Hematopoietic multipotent progenitor cell treated with erythropoietin and hydrocortisone succinate and interleukin-3 and kit ligand, for 15 days (in vitro differentiated cells): ENCODE data around the gene GLI3.

Source experiments
- DNase-seq: peaks from one replicate; pipeline ENCODE4 v3.0.0-alpha.2; 2015; ENCODE audit warnings: low spot score

GLI3 gene

GRCh38 chr7:42236976-42237810 lies at the start of gene GLI3:
Gene GLI3, minus strand, starts transcription at chr7:42237209. Its CDS starts 13,956 bp downstream, at chr7:42223253.
- DNase-seq, result no peak

DNA sequence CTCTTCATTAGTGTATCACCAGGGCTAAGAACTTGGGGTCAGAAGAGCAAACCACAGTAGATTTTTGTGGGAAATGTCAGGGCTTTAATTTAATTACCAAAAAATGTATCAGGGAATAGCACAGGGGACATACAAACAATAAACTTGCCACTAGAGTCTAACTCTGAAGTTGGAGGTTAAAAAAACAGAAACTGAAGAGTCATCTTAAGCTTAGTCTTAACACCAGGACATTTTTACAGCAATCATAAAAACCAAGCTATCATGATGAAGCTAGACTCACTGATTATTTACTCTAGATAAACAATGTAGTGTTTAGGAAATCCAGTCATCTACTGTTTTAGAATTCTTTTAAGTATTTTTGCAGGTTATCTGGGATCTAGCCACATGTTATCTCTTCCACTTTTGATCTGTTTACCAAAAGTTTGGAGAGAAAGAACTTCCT lies 48.4 kb upstream of the GLI3 start:
- no peak for DNase-seq

GRCh38 chr7:42283553-42283952 lies 46.5 kb upstream of the GLI3 start:
- DNase-seq, result no peak

- no peak for DNase-seq
These were observed 41.3 kb upstream of the GLI3 start for GRCh38 chr7:42278344-42278743.

DNA sequence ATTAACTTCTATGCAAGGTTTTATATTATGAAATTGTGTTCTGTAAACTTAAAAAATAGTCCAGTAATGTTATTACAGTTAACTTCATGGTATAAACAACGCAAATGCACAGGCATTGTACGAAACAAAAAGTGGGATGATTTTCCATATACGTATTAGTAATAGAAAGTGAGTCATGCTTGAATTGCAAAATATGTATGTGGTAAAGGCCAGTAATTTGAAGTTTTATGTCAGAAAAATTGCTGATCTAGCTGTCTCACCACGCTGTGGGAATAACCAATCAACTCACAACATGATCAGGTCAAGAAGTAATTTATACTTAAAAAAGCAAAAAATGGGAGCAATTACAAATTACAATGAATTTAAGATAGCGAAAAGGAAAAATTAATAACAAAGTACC lies 37.0 kb upstream of the GLI3 start:
- DNase-seq, result no peak

- no peak for DNase-seq
These were observed 36.0 kb upstream of the GLI3 start for GRCh38 chr7:42272793-42273665.

- DNase-seq, result no peak
These were observed 32.2 kb upstream of the GLI3 start for GRCh38 chr7:42269161-42269560.

GRCh38 chr7:42264702-42265101 lies 27.7 kb upstream of the GLI3 start:
- no peak for DNase-seq

DNA sequence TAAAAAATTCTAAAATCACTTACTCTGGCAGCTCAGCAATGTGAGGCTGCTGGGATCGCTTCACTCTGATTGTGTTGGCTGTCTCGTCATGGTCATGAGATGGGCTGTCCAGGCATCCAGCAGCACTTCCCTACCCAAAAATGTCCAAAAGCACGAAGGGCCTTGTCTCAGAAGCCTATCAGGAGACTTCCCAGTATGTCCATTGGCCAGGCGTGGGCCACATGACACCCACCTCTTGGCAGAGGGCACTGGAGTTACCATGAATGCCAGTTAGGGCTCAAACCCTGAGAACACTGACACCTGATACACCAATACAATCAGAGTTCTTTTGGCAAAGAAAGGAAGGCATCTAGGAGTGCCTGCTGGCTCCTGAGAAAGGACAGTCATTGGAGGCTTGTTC lies 27.0 kb upstream of the GLI3 start:
- no peak for DNase-seq

GRCh38 chr7:42262964-42263363 lies 26.0 kb upstream of the GLI3 start:
- no peak for DNase-seq

- DNase-seq, result no peak
These were observed 17.2 kb upstream of the GLI3 start for GRCh38 chr7:42254217-42254616.

- DNase-seq, result no peak
These were observed 16.3 kb upstream of the GLI3 start for GRCh38 chr7:42253316-42253715.

- DNase-seq, result no peak
These were observed 13.4 kb upstream of the GLI3 start for GRCh38 chr7:42250411-42250810.

DNA sequence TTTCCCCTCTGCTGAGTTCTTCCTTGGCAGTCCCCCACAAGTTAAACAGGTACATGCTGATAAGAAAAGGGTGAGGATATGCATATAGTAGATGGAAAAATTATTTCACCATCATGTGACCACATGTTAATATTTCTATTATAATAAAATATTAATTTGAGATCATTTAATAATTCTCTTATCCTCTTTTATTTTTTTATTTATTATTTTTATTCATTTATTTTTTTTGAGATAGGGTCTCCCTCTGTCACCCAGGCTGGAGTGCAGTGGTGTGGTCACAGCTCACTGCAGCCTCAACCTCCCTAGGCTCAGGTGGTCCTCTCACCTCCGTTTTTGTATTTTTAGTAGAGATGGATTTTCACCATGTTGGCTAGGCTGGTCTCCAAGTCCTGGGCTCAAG lies 11.6 kb upstream of the GLI3 start:
- DNase-seq, result no peak

DNA sequence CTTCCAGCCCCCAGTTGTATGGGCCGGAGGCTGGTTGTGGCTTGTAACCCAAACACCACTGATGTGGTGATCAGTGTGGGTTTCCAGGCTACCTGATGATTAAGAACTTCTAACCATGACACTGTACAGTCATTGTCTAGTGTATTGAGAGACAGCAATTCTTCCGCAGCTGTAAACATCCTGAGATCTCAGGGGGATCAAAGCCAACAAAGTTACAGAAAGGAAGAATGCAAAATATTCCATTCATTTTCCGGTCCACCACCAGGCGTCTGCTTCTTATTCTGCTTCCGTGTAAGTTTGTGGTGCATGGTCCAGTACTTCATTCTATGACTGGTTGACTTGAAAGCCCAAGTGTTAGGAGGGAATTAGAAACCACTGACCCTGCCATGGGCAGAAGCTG lies 10.3 kb upstream of the GLI3 start:
- DNase-seq, result no peak

DNA sequence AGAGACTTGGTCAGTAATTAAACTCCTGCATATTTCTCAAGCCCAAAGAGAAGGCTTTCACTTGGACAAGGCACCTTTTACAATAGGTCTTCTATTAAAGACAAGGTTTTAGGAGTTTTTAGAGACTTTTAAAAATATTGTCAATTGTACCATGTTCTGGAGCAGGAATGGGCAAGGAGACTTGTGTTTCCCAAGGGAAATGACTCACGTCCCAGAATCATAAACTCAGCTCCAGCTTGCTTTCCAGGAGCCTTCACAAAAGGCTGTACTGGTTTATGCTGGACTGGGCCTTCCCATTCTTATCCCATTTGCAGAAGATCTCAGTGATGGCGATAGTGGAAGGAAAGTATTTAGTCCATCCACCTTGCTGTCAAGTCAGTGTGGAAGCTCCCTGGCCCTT lies 7.8 kb upstream of the GLI3 start:
- DNase-seq, result no peak

- no peak for DNase-seq
These were observed 5.4 kb upstream of the GLI3 start for GRCh38 chr7:42242381-42242780.

DNA sequence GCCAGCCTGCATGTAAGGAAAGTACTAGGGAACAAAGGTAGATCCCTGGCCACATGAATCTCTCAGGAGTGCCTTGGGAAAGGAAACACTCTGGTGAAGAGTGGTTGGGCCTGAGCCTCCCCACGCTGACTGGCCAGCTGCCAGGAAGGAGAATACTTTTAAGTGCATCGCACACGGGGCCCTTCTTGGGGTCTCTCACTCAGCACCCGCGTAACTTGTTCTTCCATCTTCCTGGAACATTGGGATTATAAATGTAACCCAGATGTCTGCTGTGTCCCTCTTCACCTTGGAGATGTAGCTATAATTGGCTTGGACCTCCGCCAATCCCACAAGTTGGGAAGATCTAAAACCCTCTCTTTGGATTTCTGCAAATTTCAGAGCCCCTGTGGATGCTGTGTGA lies 4.4 kb upstream of the GLI3 start:
- no peak for DNase-seq

DNA sequence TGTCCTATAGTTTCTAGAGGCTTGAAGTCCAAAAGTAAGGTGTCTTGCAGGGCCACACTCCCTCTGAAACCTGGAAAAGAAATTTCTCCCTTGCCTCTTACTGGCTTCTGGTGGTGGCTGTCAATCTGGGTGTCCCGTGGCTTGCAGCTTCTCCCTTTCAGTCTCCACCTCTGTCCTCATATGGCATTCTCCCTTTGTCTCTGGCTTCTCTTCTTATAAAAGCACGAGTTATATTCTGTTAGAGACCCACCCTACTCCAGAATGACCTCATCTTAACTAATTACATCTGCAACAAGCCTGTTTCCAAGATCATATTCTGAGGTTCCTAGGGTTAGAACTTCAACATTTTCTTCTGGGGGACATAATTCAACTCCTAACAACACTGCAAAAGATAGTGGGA lies 3.4 kb upstream of the GLI3 start:
- no peak for DNase-seq

DNA sequence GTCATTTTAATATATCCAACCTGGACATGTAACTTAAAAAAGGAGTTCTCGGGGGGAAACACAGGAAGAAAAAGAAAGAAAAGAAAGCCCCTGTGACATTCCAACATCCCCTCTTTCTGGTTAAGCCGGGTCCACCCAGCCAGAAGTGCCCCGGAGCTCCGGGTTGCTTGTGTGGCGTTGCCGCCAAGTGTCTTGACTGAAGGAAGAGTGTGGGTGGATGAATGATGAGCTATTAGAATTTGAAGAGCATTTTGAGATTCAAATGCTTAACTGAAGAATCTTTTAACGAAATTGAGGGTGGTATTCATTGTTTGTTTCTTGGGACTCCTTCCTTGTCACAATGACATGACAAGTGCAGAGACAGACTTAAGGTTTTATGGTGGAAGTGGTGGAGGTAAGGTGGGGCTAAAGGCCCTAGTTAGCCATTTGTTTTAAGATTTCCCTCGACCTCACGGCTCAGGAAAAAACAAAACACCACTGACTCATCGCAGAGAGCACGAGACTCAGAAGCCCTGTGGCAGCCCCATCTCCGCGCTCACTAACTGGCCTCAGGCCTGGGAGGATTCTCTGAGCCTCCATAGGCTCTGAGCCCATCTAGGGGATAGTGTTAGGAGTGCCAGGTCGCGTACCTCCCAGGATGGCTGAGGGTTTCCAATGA lies 1.8 kb upstream of the GLI3 start:
- DNase-seq, result no peak

GRCh38 chr7:42237811-42238541 lies 967 bp upstream of the GLI3 start:
- DNase-seq, result no peak
